Transverse colon (tissue), 4 donors: Measurements from ENCODE around the gene CTNNBIP1. TPM values are rescaled to one million over a fixed set of nuclear protein-coding genes. Genes with fewer than 3 reads are reported as not detected.
A peak's percentile ranks its signal among the peaks of the same experiment; 100 is the strongest.

Experiments used
- DNase-seq: peaks from one replicate; pipeline ENCODE4 v3.0.0-alpha.2; 2019
- H3K27ac ChIP-seq, 4 donors: fragments of 200-600 bp; sonication (generic); 2 replicates each; pipeline ENCODE4 v1.5.1; 2016 to 2018; ENCODE audit warnings: inconsistent platforms in 4 of 4
- H3K27me3 ChIP-seq: fragments of 200-600 bp; sonication (generic); 2 replicates; pipeline ENCODE4 v1.5.1; 2017; ENCODE audit warnings: inconsistent platforms
- H3K36me3 ChIP-seq, 4 donors: fragments of 200-600 bp; sonication (generic); 2 replicates each; pipeline ENCODE4 v1.5.1; 2017 to 2019; ENCODE audit warnings: inconsistent platforms in 4 of 4
- H3K4me1 ChIP-seq, 4 donors: fragments of 200-600 bp; sonication (generic); 2 replicates each; pipeline ENCODE4 v1.5.1; 2017 to 2020; ENCODE audit warnings: inconsistent platforms in 4 of 4
- H3K4me3 ChIP-seq, 4 donors: fragments of 200-600 bp; sonication (generic); 1 replicate in 1 of 4; 2 replicates in 3 of 4; pipeline versions ENCODE4 v1.5.1 to v1.6.1; 2017 to 2019; ENCODE audit warnings: inconsistent platforms in 4 of 4
- H3K9me3 ChIP-seq, 2 donors: fragments of 200-600 bp; sonication (generic); 2 replicates each; pipeline ENCODE4 v1.5.1; 2017 to 2019; ENCODE audit warnings: inconsistent platforms in 2 of 2
- EP300 ChIP-seq: sonication (generic); formaldehyde crosslinking; IDR thresholded peaks from one replicate; pipeline ENCODE4 v1.6.1; 2017; ENCODE audit warnings: antibody characterized with exemption, low read depth
- POLR2A ChIP-seq: fragments of 450-650 bp; IDR thresholded peaks from one replicate; pipeline ENCODE4 v1.6.1; 2016; ENCODE audit warnings: antibody characterized with exemption, mild to moderate bottlenecking, moderate library complexity
- POLR2AphosphoS5 ChIP-seq, 3 donors: sonication (generic); formaldehyde crosslinking; IDR thresholded peaks; one replicate each; pipeline ENCODE4 v1.6.1; 2016; ENCODE audit warnings: antibody characterized with exemption in 3 of 3
- WGBS, 2 donors: methylation state at CpG; one replicate each; pipeline ENCODE4 v1.1.5; 2018; ENCODE audit warnings: low coverage in 1 of 2; 5-methylcytosine and 5-hydroxymethylcytosine counted together
- in situ Hi-C, 4 donors: fragments of 200-750 bp; cut with MboI; loops; one replicate each; pipeline versions ENCODE4 v1.15.0 to v1.15.1; 2017; ENCODE audit warnings: low sequenced_read_pairs in 3 of 4, low pct_ligation_motif_present in 1 of 4, low pct_unique_long_range_greater_than_20kb in 1 of 4
- intact Hi-C: fragments of 100-400 bp; cut with DNase I; formaldehyde crosslinking; loops from one replicate; pipeline ENCODE4 v1.15.1; 2023; ENCODE audit warnings: low total_unique reads
- total RNA-seq, 4 donors: library from RNA; depleted of rRNA; stranded (reverse); fragments of >200 nt; gene quantifications; one replicate each; pipeline ENCODE4 v1.1.0, GENCODE V29; 2016
- TF ChIP-seq, protein P1 (sequence below), 5 experiments: fragments of 200-600 bp in 3 of 5; fragments of 450-650 bp in 2 of 5; sonication (generic) in 3 of 5; IDR thresholded peaks; 1 replicate in 2 of 5; 2 replicates in 3 of 5; pipeline ENCODE4 v1.5.1; 2016 to 2017; ENCODE audit warnings: antibody characterized with exemption in 5 of 5, inconsistent platforms in 3 of 5, mild to moderate bottlenecking in 2 of 5, moderate library complexity in 1 of 5

The CTNNBIP1 gene
- total RNA-seq, 4 donors from 2014 or later = 7.9 to 24.4 (median 15.7) TPM

DNA sequence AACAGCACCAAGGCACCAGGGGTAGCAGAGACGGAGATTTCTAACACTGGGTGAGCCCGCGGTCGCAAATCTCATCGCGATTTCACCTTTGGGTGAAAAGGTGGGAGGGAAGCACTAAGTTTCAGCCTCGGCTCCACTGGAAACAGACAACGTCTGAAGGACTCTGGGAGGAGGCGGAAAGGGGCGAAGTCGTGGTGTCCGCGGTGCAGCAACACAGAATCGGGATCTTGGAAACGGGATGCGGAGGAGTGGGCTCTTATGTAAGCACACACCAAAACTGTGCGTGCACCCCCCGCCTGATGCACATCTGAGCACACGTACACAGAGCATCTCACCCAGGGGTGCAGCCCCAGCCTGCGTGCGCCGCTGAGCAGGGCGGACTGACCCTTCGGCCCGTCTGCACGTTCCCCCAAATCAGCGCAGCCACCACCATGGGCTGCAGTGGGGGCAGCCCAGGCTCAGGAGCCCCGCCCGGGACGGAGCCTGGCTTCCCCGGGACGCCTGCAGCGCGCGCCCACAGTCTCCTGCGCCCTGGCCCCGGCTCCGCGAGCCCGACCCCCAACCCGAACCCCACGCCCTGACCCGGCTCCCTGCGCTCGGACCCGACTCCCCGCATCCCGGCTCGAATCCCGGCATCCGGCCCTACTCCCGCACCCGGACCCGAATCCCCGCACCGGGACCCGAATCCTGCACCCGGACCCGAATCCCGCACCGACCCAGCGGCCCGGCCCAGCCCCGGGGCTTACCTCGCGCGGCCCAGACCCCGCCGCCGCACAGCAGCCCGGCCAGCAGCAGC lies 87.0 kb downstream of the CTNNBIP1 start:
- peak; percentile 35 for DNase-seq
- intact Hi-C loops = no loop called here
- Histone ChIP-seq H3K27me3 (no peaks in the 10 kb centered on the region), H3K4me3 (peak overlapping the region; percentile 70 to 95 (median 82)), H3K4me1 (peaks cover 15 to 50% (median 32%) of the 10 kb centered on the region in 4 donors), H3K9me3 (no peaks in the 10 kb centered on the region), H3K36me3 (no peaks in the 10 kb centered on the region), H3K27ac (peak overlapping the region; percentile 93 to 96 (median 94))
- in situ Hi-C loops = no loop called here
- 2% methylated on average over 19 of the region's 71 CpGs; no CpG with 5 or more reads in 1 of the 2 donors for WGBS, 2 donors
- TF ChIP-seq POLR2A (no peak), EP300 (no peak), POLR2AphosphoS5 (IDR thresholded peaks at IDR 0.05) (no peak)
- TF ChIP-seq, protein P1, sequence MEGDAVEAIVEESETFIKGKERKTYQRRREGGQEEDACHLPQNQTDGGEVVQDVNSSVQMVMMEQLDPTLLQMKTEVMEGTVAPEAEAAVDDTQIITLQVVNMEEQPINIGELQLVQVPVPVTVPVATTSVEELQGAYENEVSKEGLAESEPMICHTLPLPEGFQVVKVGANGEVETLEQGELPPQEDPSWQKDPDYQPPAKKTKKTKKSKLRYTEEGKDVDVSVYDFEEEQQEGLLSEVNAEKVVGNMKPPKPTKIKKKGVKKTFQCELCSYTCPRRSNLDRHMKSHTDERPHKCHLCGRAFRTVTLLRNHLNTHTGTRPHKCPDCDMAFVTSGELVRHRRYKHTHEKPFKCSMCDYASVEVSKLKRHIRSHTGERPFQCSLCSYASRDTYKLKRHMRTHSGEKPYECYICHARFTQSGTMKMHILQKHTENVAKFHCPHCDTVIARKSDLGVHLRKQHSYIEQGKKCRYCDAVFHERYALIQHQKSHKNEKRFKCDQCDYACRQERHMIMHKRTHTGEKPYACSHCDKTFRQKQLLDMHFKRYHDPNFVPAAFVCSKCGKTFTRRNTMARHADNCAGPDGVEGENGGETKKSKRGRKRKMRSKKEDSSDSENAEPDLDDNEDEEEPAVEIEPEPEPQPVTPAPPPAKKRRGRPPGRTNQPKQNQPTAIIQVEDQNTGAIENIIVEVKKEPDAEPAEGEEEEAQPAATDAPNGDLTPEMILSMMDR (IDR thresholded peaks at IDR 0.05) = no peak

DNA sequence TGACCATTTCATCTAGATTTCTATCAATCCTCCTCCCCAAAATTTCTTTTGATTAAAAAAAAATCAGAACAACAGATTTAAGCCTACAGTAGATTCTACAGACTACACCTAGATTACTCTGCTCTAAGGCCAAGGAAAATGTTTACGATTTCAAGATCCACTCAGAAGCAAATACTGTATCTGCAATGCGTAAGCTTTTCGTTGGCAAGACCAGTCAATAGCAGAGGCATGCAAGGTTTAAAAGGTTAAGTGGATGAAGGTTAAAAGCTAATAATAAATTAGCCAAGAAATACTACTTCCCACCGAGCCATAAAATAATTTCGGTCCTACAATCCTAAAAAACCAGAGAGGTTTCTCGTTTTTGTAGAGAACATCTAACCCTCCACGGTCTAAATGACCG lies 87.6 kb downstream of the CTNNBIP1 start:
- in situ Hi-C loops (no loop called here), intact Hi-C loops (no loop called here)
- Histone ChIP-seq H3K36me3 (no peaks in the 10 kb centered on the region), H3K27me3 (no peaks in the 10 kb centered on the region), H3K27ac (peak overlapping the region; percentile 93 to 96 (median 94)), H3K4me3 (peak overlapping the region; percentile 70 to 95 (median 82)), H3K4me1 (peaks cover 15 to 56% (median 33%) of the 10 kb centered on the region in 4 donors), H3K9me3 (no peaks in the 10 kb centered on the region)
- 3 to 4% methylated on average over 8 of the region's 8 CpGs for WGBS, 2 donors
- no peak for DNase-seq
- TF ChIP-seq POLR2A (no peak), EP300 (no peak), POLR2AphosphoS5 (IDR thresholded peaks at IDR 0.05) (no peak)
- TF ChIP-seq, protein P1 (IDR thresholded peaks at IDR 0.05) = no peak

DNA sequence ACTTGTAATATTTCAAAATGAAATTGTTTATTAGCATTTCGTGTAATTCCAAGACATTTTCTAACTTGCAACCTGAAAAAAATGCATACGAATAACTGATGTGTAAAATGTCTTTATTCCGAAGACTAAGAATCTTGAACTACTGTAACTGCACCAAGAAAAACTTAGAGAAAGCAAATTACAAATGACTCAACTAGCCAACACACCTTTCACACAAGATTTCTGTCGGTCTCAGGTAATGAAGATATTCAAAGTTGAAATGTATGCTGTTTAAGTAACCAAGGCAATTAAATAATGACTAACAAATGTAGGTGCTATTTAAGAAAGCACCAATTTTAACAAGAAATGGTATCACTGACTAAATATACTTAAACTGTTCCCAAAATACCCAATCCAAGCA lies 88.4 kb downstream of the CTNNBIP1 start:
- TF ChIP-seq POLR2AphosphoS5 (IDR thresholded peaks at IDR 0.05) (no peak), EP300 (no peak), POLR2A (no peak)
- TF ChIP-seq, protein P1 (IDR thresholded peaks at IDR 0.05) = no peak
- in situ Hi-C loops (no loop called here), intact Hi-C loops (no loop called here)
- DNase-seq = no peak
- Histone ChIP-seq H3K36me3 (no peaks in the 10 kb centered on the region), H3K27ac (peak overlapping the region in 1 of 4 donors; percentile 93), H3K27me3 (no peaks in the 10 kb centered on the region), H3K9me3 (no peaks in the 10 kb centered on the region), H3K4me3 (peak overlapping the region in 1 of 4 donors; percentile 95), H3K4me1 (peaks cover 15 to 64% (median 38%) of the 10 kb centered on the region in 4 donors)
- 75 to 81% methylated on average over 4 of the region's 4 CpGs for WGBS, 2 donors

DNA sequence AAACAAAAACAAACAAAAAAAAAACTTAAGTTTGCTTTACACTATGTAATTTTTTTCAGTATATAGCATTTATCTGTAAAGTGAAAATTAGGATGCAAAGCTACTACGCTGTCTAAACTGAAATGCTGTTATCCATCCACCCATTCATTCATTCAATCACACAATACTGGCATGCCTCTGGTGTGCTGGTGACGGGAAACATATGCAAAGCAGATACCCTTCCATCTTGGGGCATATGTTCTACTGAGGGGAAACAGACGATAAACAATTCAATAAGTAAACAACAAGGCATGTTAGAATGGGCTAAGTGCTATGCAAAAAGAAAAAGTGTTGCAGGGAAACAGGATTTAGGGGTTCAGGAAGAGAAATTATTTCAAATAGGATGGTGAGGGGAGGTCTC lies 89.5 kb downstream of the CTNNBIP1 start:
- Histone ChIP-seq H3K4me1 (peaks cover 21 to 67% (median 40%) of the 10 kb centered on the region in 4 donors), H3K27me3 (no peaks in the 10 kb centered on the region), H3K36me3 (no peaks in the 10 kb centered on the region), H3K27ac (no peak overlapping the region), H3K4me3 (no peak overlapping the region), H3K9me3 (no peaks in the 10 kb centered on the region)
- 78 to 86% methylated on average over 2 to 3 of the region's 3 CpGs for WGBS, 2 donors
- TF ChIP-seq POLR2AphosphoS5 (IDR thresholded peaks at IDR 0.05) (no peak), EP300 (no peak), POLR2A (no peak)
- TF ChIP-seq, protein P1 (IDR thresholded peaks at IDR 0.05) = no peak
- DNase-seq = no peak
- in situ Hi-C loops = no loop called here
- intact Hi-C loops = no loop called here
